PC-9 (cell line): ENCODE results near the gene IFT88. TPM values are rescaled to one million over a fixed set of nuclear protein-coding genes. Genes with fewer than 3 reads are reported as not detected.

Source experiments
- Bru-seq: library from RNA; stranded (reverse); fragments of 400-500 nt; gene quantifications from one replicate; lab custom pipeline; 2021; lab: Mats Ljungman, UMichigan
- BruChase-seq, 2 experiments: library from RNA; stranded (reverse); fragments of 400-500 nt; gene quantifications; one replicate each; lab custom pipeline; 2021; lab: Mats Ljungman, UMichigan
- BruUV-seq: library from RNA; stranded (reverse); fragments of 400-500 nt; replicated peaks from 2 replicates; lab custom pipeline; 2021; lab: Mats Ljungman, UMichigan
- CTCF ChIA-PET: fragments of 300-600 bp; sonication (Branson Sonifier 250); formaldehyde crosslinking; loops from one replicate; lab custom pipeline; 2022; ENCODE audit warnings: antibody characterized with exemption; lab: Charles Lee
- POLR2A ChIA-PET: fragments of 300-600 bp; sonication (Branson Sonifier 250); formaldehyde crosslinking; loops from one replicate; lab custom pipeline; 2022; ENCODE audit warnings: antibody characterized with exemption; ENCODE audit not compliant: unreplicated experiment; lab: Charles Lee
- DNase-seq, 2 experiments: peaks; one replicate each; pipeline versions ENCODE4 v3.0.0 to v3.0.0-alpha.2; 2015 to 2022; ENCODE audit warnings: mixed read lengths in 1 of 2
- H2AFZ ChIP-seq: fragments of 200-600 bp; sonication (generic); 2 replicates; pipeline ENCODE4 v1.8.1; 2017; ENCODE audit warnings: antibody characterized with exemption
- H3F3A ChIP-seq: fragments of 200-600 bp; sonication (generic); 2 replicates; pipeline ENCODE4 v1.8.1; 2017; ENCODE audit warnings: antibody characterized with exemption, mild to moderate bottlenecking, low read depth; ENCODE audit not compliant: insufficient read depth
- H3K27ac ChIP-seq: fragments of 200-600 bp; sonication (generic); 2 replicates; pipeline ENCODE4 v1.6.1; 2016; ENCODE audit warnings: mixed run types
- H3K27me3 ChIP-seq: fragments of 200-600 bp; sonication (generic); 2 replicates; pipeline ENCODE4 v1.6.1; 2016; ENCODE audit warnings: low read depth, mixed run types; ENCODE audit not compliant: insufficient read depth
- H3K36me3 ChIP-seq: fragments of 200-600 bp; sonication (generic); 2 replicates; pipeline ENCODE4 v1.6.1; 2016; ENCODE audit warnings: low read depth, mixed run types
- H3K4me1 ChIP-seq: fragments of 200-600 bp; sonication (generic); replicated peaks from 2 replicates; pipeline ENCODE4 v1.6.1; 2016; ENCODE audit warnings: mixed run types; ENCODE audit not compliant: insufficient read depth
- H3K4me2 ChIP-seq: fragments of 200-600 bp; sonication (generic); 2 replicates; pipeline ENCODE4 v1.6.1; 2017; ENCODE audit warnings: mixed run types
- H3K4me3 ChIP-seq: fragments of 200-600 bp; sonication (generic); 2 replicates; pipeline ENCODE4 v1.6.1; 2016; ENCODE audit warnings: mixed run types
- H3K79me2 ChIP-seq: fragments of 200-600 bp; sonication (generic); 2 replicates; pipeline ENCODE4 v1.6.1; 2017; ENCODE audit warnings: low read depth, mixed run types
- H3K9me2 ChIP-seq: fragments of 200-600 bp; sonication (generic); 2 replicates; pipeline ENCODE4 v1.8.1; 2017; ENCODE audit warnings: mild to moderate bottlenecking; ENCODE audit not compliant: insufficient read depth
- H3K9me3 ChIP-seq: fragments of 200-600 bp; sonication (generic); 2 replicates; pipeline ENCODE4 v1.8.1; 2016; ENCODE audit warnings: low read depth; ENCODE audit not compliant: insufficient read depth
- H4K20me1 ChIP-seq: fragments of 200-600 bp; sonication (generic); 2 replicates; pipeline ENCODE4 v1.8.1; 2017; ENCODE audit not compliant: insufficient read depth
- EZH2 ChIP-seq: fragments of 200-600 bp; sonication (generic); IDR thresholded peaks from 2 replicates; pipeline ENCODE4 v1.8.0; 2017; ENCODE audit warnings: antibody characterized with exemption, low read depth
- intact Hi-C: fragments of 100-400 bp; cut with micrococcal nuclease; formaldehyde crosslinking; loops from one replicate; pipeline ENCODE4 v1.10.0; 2022; ENCODE audit not compliant: unreplicated experiment
- long read RNA-seq: library from polyadenylated mRNA; stranded (forward); transcript quantifications from one replicate; pipeline ENCODE4 v2.0.0, GENCODE V29; 2022
- total RNA-seq: library from RNA; stranded (reverse); gene quantifications from 2 replicates; pipeline ENCODE4 v1.2.3, GENCODE V29; 2021
- TF ChIP-seq, protein P1 (sequence below): fragments of 200-600 bp; sonication (generic); conservative IDR thresholded peaks from 2 replicates; pipeline ENCODE4 v1.6.1; 2017; ENCODE audit warnings: mixed run types, antibody characterized with exemption, mild to moderate bottlenecking, moderate library complexity

The IFT88 gene, protein sequence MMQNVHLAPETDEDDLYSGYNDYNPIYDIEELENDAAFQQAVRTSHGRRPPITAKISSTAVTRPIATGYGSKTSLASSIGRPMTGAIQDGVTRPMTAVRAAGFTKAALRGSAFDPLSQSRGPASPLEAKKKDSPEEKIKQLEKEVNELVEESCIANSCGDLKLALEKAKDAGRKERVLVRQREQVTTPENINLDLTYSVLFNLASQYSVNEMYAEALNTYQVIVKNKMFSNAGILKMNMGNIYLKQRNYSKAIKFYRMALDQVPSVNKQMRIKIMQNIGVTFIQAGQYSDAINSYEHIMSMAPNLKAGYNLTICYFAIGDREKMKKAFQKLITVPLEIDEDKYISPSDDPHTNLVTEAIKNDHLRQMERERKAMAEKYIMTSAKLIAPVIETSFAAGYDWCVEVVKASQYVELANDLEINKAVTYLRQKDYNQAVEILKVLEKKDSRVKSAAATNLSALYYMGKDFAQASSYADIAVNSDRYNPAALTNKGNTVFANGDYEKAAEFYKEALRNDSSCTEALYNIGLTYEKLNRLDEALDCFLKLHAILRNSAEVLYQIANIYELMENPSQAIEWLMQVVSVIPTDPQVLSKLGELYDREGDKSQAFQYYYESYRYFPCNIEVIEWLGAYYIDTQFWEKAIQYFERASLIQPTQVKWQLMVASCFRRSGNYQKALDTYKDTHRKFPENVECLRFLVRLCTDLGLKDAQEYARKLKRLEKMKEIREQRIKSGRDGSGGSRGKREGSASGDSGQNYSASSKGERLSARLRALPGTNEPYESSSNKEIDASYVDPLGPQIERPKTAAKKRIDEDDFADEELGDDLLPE
- total RNA-seq = 11.0 and 11.7 TPM in 2 replicates
- percentile 64 among the genes with signal in this experiment for Bru-seq, nascent RNA
- BruChase-seq, experiment 1, labeled RNA remaining after a 2-hour chase = percentile 64 among the genes with signal in this experiment
- percentile 55 among the genes with signal in this experiment for BruChase-seq, experiment 2, labeled RNA remaining after a 6-hour chase
- long read RNA-seq, transcript IFT88-202 (26 exons, 2,856 nt) = major isoform, 6 of 22 reads
- long read RNA-seq, partial matches to known transcripts = 4 of 22 reads
- long read RNA-seq, other reads (novel, unspliced or antisense) = 10 of 22 reads

DNA sequence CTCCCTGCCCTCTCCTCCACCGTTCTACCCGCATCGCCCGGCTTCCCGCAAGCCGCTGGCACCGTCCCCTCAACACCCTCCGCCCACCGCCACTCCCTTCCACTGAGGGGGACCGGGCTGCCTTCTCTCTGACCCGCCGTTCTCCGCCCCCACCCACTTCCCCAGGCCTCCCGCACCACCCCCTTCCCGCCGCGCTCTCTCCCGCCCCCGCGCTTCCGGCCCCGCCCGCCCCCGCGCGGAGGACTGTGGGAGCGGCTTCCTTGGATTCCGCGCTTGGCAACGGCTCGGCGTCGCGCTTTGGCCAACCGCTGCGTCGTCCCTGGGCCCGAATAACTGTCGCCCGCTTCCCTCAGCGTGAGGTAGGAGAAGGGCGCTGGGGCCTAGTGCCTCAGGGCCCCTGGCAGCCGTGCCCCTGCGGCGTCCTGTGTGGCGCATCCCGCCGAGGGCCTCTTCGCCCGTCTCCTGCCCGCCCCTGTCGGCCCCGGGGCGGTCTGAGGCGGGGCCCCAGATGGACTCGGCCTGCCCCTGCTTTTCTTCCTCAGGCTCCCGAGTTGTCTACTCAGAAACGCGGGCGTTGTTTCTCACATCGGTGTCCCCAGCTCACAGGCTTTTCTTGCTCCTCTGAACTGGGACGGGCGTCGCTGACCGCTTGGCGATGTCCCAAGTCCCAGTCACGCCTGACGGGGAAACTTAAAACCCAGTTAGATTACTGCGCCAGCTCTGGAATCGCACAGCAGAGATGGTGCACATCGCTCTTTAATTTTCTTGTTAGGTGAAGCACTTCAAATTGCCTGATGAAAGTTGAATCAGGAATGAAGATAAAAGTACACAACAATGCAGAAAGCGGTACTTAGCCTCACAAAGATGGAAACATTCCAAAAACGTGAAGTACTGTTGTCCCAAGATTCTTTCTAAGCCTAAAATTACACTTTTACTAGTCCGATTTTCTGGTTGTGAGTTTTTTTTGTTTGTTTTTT, at the start of gene IFT88:
IFT88 (plus strand) TSS at position 260 of the 977 bp plus-strand sequence. CDS start 7,229 bp downstream, outside the sequence.
- H3K79me2 ChIP-seq = peaks cover 14% of the 10 kb centered on the region
- H4K20me1 ChIP-seq = no peaks in the 10 kb centered on the region
- intact Hi-C loops = loop anchor here (2.0 kb wide), 1 partner anchor 40 kb away; no protein-coding TSS in a partner anchor
- ChIA-PET POLR2A (interaction anchor here (0.6 kb wide), 1 partner anchor 597 kb away, joined by 18 read pairs; no protein-coding TSS in a partner anchor), CTCF (interaction anchor here (0.5 kb wide), 1 partner anchor 11 kb away, joined by 4 read pairs; no protein-coding TSS in a partner anchor)
- no peaks in the 10 kb centered on the region for H3K9me2 ChIP-seq
- peak; percentile 84 to 85 for DNase-seq
- BruUV-seq = no TSS peak
- TF ChIP-seq, protein P1, sequence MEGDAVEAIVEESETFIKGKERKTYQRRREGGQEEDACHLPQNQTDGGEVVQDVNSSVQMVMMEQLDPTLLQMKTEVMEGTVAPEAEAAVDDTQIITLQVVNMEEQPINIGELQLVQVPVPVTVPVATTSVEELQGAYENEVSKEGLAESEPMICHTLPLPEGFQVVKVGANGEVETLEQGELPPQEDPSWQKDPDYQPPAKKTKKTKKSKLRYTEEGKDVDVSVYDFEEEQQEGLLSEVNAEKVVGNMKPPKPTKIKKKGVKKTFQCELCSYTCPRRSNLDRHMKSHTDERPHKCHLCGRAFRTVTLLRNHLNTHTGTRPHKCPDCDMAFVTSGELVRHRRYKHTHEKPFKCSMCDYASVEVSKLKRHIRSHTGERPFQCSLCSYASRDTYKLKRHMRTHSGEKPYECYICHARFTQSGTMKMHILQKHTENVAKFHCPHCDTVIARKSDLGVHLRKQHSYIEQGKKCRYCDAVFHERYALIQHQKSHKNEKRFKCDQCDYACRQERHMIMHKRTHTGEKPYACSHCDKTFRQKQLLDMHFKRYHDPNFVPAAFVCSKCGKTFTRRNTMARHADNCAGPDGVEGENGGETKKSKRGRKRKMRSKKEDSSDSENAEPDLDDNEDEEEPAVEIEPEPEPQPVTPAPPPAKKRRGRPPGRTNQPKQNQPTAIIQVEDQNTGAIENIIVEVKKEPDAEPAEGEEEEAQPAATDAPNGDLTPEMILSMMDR = no peak
- no peak for TF ChIP-seq EZH2
- peaks cover 12% of the 10 kb centered on the region for H3K4me1 ChIP-seq
- H2AFZ ChIP-seq = peak within 1 kb of the TSS; percentile 85
- H3K36me3 ChIP-seq = no peaks in the 10 kb centered on the region
- H3F3A ChIP-seq = peaks cover 26% of the 10 kb centered on the region
- H3K4me2 ChIP-seq = peak within 1 kb of the TSS; percentile 81
- peak within 1 kb of the TSS; percentile 83 for H3K27ac ChIP-seq
- H3K4me3 ChIP-seq = peak within 1 kb of the TSS; percentile 66
- H3K9me3 ChIP-seq = peaks cover 14% of the 10 kb centered on the region
- no peaks in the 10 kb centered on the region for H3K27me3 ChIP-seq

DNA sequence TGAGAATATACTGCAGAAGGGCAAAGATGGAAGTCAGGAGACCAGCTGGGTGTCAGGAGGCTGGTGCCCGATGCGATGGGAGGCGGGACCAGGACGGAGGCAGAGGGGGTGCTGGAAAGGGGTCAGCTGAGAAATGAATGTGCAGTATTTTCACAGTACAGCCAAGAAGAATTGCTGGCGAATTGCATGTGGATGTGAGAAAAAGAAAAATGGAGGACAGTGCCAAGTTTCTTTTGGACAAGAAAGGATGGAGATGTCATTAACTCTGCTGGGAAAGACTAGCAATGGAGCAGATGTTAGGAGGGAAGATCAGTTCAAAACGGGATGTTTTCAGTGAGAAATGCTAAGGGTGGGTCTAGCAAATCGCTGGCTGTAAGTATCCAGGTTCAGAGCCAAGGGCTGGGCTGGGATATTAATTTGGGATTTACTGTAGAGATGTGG, 48.3 kb upstream of the IFT88 start:
- CTCF ChIA-PET = no interaction called here
- Histone ChIP-seq H2AFZ (no peak overlapping the region), H3K4me1 (no peaks in the 10 kb centered on the region), H3K27me3 (no peaks in the 10 kb centered on the region), H3K4me2 (no peak overlapping the region), H3F3A (peaks cover 7% of the 10 kb centered on the region; the same call in 1 of the 2 replicates), H3K9me3 (no peaks in the 10 kb centered on the region), H3K9me2 (no peaks in the 10 kb centered on the region), H3K36me3 (no peaks in the 10 kb centered on the region), H3K27ac (no peak overlapping the region), H4K20me1 (no peaks in the 10 kb centered on the region), H3K4me3 (no peak overlapping the region), H3K79me2 (no peaks in the 10 kb centered on the region)
- BruUV-seq = no TSS peak
- intact Hi-C loops = no loop called here
- POLR2A ChIA-PET = no interaction called here
- no peak for DNase-seq
- TF ChIP-seq, protein P1 = no peak
- no peak for TF ChIP-seq EZH2
